Hindlimb muscle (tissue), 1 donor: ENCODE data around the gene RARG. TPM values are rescaled to one million over a fixed set of nuclear protein-coding genes. Genes with fewer than 3 reads are reported as not detected.

Experiments used
- DNase-seq: peaks from one replicate; pipeline ENCODE4 v3.0.0-alpha.2; 2013
- polyA plus RNA-seq: library from polyadenylated mRNA; unstranded; fragments of 120-200 nt; gene quantifications from one replicate; pipeline ENCODE4 v1.2.1, GENCODE V29; 2013; ENCODE audit not compliant: insufficient read length

RARG gene
- polyA plus RNA-seq, 1 donor: 24.8 TPM

DNA sequence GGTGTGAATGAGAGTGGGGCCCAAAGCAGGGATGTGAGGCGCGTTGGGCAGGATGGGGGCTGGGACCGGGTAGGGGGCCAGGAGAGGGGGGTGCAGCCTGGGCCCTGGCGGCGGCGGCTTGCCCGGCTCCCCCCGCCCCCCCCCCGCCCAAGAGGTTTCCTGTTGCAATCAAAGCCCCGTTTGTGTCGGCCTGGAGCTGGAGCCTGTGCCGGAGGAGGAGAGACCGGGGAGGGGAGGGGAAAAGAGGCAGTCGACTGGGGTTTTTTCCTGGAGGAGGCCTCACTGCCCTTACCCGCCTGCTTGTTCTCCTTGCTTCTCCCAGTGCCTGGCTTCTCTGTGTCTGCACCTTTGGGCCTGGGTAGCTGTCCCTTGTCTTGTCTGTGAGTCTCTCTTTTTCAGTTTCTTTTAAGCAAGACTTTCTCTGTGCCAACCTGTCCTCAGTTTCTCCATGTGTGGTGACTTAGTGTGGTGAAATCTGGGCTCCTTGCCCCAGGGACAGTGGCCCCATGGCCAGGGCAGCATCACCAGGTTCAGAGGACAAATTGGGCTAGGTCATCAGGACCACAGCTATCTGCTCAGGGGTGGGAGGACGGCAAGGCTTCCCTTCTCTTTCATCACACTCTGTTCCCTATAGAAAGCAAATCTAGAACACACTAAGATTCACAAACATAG, 8.5 kb downstream of the RARG start:
- DNase-seq: no peak

DNA sequence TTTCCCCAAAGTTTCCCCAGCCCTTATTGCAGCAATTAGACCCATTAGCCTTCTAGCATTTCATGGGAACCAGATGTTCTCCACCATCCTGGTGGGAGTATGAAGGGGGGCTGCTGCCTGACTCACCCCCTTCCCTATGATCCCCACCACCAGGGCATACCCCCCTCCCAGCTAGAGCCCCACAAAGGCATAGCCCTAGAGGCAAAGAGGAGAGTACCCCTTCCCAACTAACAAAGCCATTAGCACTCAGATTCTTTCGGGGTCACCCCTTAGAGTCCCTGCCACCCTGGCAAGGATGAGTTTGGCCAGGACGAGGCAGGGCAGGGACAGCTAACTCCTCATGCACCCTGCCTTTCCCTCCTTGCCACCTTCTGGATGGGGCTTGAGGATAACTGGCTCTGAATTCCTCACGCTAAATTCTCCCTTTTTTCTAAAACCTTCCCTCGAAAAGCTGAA, 9.2 kb downstream of the RARG start:
- DNase-seq: no peak

DNA sequence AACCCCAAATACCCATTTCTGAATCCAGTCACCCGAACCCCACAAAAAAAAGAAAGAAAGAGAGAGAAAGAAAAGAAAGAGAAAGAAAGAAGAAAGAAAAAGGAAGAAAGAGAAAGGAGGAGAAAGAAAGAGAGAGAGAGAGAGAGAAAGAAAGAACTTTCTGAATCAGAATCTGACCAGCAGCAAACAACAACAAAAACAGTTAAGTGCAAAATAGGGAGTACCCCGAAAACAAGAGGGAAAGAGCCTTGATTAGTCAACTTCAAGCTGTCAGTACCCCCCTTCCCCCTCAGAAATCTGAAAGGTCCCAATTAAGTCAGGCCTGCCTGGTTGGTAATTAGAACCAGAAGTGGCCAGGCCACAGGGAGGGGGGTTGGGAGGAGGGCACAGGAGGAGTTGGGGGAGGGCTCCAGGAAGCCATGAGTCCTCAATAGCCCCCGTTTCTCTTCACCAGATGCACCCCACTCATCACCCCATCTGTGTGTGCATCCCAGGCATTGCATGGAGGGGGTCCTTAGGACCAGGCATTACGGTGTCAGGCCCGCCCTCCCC, 9.8 kb downstream of the RARG start:
- DNase-seq: no peak

DNA sequence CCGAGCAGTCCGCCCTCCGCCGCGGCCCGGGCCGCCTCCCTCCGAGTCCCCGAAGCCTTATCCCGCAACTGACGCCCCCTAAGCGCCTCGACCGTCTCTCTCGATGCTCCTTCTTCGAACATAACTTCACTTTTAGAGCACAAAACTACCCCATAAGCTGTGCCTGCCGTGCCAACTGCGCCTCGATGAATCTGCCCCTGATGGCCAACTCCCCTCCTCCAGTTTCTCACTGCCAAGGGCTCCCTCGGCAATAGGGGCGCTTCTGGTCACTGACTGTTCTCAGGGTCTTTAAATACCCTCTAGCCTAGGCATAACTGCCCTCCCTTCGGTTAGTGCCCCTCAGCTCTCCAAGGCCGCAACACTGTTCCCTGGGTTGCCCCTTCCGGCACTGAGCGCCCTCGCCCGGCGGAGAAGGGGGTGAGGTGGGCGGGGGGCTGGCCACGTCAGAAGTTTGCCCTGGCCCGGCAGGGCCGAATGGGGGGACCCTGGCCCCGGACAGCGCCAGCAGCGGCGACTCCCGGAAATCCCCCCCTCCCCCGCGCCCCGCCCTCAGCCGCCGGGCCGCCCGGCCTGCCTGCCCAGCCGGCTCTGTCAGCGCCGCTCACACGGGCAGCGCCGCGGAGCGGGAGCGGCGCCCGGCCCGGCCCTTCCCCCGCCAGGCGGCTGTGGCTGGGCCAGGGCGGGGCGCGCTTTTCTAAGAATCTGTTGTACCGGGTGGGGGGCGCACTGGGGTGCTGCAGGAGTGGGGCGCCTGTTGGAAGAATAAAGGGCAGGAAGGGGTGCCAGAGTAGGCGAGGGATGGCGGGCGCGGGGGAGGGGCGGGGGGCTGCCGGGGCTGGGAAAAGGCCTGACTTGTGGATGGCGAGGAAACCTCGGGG, 10.6 kb downstream of the RARG start:
- peak; percentile 75 for DNase-seq

DNA sequence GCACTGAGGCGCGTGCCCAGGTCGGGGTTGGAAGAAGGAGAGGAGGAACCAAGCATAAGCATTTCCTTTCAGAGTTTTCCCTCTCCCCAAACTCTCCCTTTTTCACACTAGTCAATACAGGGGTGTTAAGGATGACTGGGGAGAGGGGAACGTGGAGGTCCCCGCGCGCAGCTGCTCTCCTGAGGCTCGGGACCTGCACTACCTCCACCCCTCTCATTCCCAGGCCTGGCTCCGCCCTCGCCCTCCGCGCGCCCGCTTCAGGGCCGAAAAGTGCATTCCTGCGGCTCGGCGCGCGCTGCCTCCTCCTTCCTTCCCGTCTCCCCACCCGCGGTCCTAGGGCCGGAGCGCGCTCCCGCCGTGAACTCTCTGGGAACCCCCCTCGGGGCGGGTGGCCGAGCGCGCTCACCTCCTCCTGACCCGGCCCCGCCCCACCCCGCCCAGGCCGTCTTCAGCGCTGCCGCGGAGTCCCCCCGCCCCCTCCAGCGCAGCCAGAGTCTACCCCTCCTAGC, 11.3 kb downstream of the RARG start:
- DNase-seq: peak; percentile 94

DNA sequence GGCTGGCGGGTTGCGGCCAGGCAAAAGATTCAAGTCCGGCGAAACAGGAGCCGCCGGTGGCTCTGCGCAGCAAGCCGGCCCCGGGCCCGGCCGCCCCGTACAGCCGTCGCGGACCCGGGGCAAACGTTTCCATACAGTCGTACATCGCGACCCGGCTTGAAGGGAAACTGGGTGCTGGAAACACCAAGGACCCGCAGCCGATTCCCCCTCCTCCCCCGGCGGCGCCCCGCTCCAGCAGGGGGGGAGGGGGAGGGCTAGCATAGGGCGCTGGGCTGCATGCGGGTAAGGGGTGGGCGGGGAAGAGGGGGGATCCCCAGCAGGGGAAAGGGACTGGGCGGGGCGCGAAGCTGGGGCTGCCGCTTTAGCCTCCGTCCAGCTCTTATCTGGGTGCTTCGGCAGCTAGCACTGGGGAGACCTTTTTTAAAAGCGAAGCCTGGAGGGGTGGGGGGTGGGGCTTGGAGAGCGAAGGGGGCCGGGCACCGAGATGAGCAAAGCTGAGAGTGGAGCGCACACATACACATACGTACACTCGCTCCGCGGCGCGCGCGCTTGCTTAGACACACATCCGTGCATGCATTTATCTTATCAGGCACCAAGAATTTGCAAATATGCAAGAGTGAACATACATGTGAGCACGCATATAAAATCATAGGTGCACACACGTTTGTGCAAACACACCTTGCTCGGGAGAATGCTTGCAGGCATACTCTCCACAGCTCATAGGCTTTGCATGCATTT, 11.9 kb downstream of the RARG start:
- DNase-seq: peak; percentile 83

DNA sequence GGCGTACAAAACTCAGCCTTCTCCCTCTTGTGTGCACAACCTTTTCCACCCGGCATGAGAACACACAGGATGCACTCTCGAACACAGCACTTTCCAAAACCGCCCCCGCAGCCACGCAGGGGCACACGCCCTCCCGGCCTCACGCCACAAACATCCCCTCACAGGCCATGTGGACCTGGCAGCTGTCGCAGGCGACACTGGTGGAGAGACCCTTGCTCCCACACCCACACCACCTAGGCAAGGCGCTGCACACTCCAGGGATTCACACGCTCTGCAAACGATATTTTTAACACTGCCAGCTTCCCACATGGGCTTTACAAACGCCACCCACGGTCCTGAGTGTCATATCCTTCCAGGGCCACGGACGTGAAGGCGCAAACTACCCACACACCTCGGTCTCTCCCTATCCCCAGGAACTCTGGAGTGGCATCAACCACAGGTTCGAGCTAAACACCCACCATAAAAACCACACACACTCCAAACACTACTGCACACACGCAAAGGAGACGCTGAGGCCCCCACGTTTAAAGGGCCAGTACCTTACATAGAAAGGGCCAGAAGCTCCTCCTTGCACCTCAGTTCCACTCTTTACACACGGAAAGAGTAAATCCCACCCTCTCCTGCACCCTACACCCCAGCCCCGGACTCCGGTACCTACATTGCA, 12.6 kb downstream of the RARG start:
- no peak for DNase-seq

DNA sequence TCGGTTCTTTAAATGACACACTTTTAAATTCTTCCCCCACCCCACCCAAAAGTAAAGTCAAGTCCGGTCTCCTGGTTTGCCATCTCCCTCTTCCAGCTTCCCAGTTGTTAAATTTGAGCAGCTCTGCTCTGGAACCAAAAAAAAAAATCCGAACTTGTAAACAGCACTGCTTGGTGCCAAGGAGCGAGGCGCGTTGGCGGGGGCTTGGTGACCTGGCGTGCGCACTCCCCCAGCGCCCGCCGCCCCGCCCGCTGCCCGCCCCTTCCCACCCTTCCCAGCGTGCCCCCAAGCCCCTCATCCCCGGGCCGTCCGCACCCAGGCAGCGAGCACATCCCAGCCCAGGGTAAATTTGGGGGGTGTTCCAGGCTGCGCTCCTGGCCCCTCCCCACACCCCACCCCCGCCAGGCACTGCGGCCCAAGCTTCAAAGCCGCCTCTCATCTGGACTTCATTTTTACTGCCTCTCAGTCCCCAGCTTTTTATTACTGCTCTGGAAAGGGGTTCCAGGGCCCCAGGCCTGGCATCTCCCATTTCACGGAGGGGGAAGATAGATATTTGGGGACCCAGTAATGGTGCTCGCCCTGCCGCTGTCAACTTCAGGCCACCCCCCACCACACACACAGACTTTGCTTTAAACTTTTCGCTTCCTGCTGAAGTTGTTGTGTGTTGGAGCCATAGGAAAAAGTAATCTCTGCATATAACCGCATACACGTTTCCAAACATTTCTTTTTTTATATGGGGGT, 13.3 kb downstream of the RARG start:
- peak; percentile 54 for DNase-seq

DNA sequence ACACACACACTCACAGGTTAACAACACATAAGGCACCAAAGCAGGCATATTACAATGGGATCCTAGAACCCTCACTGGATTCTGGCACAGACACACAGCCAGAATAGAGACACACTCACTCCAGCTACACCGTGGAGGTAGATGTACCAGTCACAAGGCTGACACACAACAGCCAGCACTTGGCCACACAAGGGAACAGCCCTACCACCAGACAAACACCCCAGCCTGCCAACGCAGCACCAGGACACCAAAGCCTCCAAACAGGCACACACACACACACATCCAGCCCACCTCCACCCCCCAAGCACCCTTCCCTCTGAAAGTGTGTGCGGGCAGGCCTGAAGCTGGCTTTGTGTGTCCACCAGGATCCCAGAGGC, 14.1 kb downstream of the RARG start:
- no peak for DNase-seq

DNA sequence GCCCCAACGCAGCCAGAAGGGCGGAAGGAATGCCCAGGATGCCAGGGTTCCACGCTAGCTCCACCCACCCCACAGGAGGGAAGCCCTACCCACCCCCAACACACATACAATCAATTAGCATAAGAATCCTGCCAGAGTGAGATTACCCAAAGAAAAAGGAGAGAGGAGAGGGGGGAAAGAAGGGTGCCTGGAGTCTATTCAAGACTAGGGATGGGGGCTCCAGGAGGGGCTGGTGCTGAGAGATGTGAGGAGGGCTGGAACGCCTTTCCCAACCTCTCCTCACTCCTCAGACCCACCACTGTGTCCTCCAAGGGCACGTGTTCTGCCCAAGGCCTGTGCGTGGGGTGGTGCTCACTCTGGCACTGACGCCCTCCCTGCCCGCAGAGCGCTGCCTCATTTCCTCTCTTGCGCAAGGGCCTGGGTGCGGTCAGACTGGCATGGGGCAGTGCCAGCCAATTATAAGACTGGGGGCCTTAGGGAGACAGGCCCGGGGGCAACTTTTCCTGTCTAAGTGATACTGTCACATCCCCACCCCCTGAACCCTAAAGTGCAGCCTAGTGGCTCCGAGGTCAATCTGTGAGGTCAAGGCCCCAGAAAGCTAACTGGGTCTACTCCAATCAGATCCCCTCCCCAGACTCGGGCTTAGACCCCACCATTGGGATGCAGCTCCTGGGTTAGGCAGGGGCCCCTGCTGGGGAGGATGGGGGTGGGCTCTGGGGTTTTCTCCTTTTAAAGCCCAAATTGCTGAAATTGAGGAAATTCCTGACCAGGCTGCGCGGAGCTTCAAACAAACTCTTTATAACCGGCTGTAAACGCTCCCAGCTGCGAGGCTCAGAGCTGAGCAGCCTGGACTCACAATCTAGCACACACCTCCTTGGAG, 14.7 kb downstream of the RARG start:
- DNase-seq: no peak

DNA sequence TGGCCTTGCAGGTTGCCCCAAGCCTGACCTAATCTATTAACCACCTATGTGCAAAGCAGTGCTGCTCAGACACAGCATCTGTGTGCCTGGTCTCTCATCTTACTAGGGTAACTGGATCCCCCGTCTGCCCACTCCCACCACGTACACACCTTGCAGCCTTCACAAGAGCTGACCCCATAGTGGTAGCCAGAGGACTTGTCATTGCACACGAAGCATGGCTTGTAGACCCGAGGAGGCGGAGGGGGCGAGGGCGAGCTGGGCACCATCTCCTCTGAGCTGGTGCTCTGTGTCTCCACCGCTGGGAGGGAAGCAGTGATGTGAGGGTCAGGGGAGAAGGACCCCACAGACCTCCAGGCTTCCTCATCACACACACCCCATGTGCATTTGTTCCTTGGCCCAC, 16.5 kb downstream of the RARG start:
- no peak for DNase-seq

DNA sequence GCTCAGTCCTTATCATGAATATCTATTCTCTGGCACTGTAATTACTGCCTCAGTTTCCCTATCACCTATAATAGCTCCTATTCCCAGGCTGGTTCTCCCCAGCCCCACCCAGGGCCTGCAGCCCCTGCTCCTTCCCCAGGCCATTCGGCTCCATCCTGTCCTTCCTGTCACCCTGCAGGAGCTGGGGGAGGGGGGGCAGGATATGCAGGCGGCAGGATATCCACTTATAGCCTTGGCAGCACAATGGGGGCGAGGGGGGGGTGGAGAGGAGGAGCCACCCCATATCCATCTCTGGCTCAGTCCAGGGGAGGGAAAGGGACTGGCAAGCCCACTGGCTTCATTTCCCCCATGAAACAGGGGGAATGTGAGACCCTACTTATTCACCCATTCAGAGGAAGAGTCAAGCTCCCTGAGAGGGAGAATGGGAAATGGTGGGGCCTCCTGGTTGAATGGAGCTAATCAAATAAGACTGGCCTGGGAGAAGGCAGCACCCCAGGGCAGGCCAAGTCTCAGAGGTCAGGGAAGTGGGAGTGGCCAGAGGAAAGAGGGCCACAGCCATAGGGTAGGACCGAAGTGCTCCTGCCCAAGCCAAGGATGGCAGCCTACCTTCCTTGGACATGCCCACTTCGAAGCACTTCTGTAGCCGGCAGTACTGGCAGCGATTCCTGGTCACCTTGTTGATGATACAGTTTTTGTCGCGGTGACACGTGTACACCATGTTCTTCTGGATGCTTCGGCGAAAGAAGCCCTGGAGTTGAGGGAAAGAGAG, 17.1 kb downstream of the RARG start:
- DNase-seq: no peak

DNA sequence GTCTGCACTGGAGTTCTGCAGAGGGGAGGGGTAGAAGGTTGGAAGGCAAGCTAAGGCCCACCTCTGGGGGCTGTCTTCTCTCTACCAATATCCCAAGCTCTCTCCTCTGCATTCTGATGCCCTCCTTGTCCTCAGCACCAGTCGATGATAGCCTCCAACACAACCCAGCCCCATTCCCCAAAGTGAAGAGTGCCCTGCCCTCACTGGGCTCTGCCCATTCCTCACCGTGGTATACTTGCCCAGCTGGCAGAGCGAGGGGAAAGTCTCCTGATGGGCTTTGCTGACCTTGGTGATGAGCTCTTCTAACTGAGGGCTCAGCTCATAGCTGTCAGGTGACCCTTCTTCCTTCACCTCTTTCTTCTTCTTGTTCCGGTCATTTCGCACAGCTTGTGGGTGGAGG, 17.8 kb downstream of the RARG start:
- DNase-seq: no peak

DNA sequence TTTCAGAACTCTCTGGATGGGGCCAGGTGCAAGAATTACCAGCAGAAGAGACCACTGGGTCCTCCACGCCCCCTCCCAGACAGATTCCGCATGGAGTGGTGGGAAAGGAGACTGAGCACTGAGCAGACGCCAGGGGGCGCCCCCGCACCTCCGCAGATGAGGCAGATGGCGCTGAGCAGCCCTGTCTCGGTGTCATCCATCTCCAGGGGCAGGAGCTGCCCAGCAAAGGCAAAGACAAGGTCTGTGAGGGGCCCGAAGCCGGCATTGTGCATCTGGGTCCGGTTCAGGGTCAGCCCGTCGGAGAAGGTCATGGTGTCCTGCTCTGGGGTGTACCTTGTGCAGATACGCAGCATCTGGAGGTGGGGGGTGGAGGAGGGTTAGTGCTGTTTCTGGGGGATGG, 18.7 kb downstream of the RARG start:
- DNase-seq: peak; percentile 83

DNA sequence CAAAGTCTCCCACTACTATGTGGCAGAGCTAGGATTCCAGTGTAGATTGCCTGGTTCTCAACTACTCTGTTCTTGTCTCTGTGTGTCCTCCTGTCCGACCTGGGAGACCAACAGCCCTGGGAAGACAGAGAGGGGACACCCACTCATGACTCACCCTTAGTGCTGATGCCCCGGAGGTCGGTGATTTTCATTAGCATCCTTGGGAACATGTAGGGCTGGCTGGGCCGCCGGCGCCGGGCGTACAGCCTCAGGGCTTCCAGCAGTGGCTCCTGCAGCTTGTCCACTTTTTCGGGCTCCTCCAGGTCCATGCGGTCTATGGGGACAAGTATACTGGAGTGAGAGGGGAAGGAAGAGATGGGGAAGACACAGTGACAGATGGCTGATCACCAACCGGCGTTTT, 19.1 kb downstream of the RARG start:
- no peak for DNase-seq

DNA sequence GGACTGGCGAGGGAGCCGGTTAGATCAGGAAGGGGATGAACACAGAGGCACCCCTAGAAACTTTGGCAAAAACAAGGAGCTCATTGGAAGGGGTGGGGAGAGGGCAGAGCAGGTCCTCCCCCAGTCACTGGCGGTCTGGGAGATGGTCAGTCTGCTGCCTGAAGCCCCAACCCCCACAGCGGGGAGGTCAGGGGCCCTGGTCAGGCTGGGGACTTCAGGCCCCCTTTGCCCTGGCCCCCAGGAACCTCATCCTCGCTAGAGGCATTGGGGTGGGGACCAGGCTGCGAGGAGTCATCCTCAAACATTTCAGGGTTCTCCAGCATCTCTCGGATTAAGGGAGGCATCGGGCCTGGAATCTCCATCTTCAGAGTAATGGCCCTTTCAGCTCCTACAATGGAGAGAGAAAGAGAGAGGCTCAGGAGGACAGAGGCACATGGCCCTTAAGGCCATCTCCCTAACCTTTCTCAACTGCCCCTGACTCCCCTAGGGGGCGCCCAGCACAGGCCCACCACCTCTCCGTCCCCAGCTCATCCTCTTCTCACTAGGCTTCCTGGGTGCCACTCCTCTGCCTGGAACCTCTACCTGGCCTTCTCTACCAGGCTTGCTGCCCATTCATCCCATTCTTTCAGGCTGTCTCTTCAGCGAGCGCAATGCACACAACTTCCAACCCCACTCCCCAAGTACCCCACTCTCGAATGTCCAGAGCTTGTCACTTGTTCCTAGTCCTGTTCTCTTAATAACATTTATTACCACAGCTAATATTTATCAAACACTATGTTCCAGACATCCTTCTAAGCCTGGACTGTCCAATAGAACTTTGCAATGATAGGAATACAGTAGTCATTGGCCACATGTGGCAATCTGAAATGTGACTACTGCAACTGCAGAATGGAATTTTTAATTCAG, 20.3 kb downstream of the RARG start:
- no peak for DNase-seq

DNA sequence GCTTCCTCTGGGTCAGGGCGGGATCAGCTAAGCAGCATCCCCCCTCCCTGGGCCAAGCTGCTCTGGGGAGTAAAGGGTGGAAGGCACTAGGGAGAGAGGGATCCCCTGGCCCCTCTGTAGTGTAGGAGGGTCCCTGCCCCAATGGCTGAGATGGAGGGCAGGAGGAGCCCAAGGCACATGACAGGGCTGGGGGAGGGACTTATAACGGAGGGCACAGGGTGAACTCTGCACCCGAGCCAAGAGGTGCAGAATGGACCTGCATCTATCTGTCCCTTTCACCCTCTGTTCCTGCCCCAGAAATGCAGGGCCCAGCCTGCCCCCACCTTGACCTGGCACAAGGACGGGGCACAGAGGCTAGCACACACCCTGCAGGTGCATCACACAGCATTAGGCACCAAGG, 21.2 kb downstream of the RARG start:
- no peak for DNase-seq

DNA sequence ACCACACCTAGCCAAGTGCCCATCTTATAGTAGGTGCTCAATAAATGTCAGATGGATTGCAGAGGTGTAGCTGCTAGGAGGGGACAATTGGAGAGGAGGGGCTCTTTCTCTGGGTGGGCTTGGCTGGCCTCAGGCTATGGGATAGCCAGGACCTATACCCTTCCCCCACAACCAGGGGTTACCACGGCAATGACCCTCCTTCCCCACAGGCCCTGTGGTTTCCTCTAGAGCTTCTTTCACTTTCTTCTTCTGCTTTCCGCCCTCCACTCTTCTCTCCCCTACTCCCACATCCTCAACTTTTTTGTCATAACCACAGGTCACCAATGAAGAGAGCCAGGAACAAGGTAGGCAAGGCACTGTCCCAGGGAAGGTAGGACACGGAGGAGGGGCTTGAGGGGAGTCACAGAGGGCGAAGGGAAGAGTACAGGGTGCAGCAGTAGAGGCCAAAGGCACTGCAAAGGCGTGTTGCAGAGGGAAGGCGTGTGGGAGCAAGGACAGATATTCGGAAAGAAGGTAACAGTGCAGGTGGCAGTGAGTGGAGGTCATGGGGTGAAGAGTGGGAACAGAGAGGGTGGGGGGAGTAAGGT, 23.0 kb downstream of the RARG start:
- no peak for DNase-seq
